ENCODE results near the gene DIS3L2.
"Not testable (repeated sequence)": the region's sequence is repeated elsewhere in the genome, so short reads cannot be mapped to it uniquely, and the experiment has no call there.

DIS3L2 gene

DNA sequence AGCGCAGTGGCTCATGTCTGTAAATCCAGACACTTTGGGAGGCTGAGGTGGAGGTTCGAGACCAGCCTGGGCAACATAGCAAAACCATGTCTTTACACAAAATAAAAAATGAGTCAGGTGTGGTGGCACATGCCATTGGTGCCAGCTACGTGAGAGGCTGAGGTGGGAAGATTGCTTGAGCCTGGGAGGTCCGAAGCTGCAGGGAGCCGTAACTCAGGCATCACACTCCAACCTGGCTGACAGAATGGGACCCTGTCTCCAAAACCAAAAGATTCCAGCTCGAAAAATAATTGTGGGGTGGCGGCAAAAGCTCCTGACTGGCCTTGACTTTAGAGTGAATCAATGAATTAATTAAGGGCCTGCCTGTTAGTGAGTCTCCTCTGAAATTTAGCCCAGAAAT, 415.8 kb downstream of the DIS3L2 start:
- DNase-seq, result no peak

- DNase-seq, result no peak
Measured at GRCh38 chr2:232377841-232378734, 416.6 kb downstream of the DIS3L2 start.

DNA sequence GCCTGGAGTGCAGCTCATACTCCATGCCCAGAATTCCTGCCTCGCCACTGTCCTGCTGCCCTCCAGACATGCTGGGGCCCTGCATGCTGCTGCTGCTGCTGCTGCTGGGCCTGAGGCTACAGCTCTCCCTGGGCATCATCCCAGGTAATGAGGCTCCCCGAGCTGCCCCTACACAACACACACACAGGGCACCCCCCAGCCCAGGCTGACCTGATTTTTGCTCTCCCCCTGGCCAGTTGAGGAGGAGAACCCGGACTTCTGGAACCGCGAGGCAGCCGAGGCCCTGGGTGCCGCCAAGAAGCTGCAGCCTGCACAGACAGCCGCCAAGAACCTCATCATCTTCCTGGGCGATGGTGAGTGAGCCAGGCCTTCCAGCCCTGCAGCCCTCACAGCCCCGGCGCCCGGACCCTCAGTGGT, 417.2 kb downstream of the DIS3L2 start, which contains the start of gene ALPP:
Gene ALPP, plus strand, starts transcription at position 17 of the 417 bp plus-strand sequence. Its CDS starts 52 bp downstream, at position 69.
- DNase-seq, result not testable (repeated sequence)

DNA sequence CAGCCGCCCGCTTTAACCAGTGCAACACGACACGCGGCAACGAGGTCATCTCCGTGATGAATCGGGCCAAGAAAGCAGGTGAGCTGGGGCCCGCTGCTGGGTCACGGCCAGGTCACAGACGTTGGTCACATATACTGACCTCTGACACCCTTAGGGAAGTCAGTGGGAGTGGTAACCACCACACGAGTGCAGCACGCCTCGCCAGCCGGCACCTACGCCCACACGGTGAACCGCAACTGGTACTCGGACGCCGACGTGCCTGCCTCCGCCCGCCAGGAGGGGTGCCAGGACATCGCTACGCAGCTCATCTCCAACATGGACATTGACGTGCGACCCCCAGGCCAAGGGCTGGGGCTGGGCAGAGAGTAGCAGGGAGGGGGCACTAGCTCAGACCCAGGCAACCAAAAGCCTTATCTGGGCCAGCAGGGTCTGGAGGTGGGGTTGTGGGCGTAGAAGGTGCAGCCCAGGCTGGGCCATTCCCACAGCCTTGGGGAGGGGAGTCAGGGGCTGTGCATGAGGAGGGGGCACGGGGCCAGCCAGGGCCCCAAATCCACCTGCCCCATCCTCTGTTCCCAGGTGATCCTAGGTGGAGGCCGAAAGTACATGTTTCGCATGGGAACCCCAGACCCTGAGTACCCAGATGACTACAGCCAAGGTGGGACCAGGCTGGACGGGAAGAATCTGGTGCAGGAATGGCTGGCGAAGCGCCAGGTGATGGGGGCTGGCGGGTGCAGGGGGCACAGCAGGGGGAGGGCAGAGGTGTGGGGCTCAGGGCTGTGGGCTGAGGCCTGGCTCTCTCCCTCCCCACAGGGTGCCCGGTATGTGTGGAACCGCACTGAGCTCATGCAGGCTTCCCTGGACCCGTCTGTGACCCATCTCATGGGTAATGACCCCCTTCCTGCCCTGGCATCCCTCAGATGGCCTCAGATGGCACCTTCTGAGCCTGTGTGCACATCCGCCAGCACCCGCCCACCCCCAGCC, 418.4 kb downstream of the DIS3L2 start:
- not testable (repeated sequence) for DNase-seq

DNA sequence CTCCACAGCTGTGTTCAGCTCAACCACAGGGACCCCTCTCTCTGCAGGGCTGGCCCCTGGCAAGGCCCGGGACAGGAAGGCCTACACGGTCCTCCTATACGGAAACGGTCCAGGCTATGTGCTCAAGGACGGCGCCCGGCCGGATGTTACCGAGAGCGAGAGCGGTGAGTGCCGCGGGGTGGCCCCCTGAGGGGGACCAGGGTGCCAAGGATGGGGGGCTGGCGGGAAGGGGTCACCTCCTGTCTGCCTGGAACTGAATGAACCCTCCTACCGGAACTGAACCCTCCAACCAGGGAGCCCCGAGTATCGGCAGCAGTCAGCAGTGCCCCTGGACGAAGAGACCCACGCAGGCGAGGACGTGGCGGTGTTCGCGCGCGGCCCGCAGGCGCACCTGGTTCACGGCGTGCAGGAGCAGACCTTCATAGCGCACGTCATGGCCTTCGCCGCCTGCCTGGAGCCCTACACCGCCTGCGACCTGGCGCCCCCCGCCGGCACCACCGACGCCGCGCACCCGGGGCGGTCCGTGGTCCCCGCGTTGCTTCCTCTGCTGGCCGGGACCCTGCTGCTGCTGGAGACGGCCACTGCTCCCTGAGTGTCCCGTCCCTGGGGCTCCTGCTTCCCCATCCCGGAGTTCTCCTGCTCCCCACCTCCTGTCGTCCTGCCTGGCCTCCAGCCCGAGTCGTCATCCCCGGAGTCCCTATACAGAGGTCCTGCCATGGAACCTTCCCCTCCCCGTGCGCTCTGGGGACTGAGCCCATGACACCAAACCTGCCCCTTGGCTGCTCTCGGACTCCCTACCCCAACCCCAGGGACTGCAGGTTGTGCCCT, 419.9 kb downstream of the DIS3L2 start:
- DNase-seq, result peak; percentile 46

DNA sequence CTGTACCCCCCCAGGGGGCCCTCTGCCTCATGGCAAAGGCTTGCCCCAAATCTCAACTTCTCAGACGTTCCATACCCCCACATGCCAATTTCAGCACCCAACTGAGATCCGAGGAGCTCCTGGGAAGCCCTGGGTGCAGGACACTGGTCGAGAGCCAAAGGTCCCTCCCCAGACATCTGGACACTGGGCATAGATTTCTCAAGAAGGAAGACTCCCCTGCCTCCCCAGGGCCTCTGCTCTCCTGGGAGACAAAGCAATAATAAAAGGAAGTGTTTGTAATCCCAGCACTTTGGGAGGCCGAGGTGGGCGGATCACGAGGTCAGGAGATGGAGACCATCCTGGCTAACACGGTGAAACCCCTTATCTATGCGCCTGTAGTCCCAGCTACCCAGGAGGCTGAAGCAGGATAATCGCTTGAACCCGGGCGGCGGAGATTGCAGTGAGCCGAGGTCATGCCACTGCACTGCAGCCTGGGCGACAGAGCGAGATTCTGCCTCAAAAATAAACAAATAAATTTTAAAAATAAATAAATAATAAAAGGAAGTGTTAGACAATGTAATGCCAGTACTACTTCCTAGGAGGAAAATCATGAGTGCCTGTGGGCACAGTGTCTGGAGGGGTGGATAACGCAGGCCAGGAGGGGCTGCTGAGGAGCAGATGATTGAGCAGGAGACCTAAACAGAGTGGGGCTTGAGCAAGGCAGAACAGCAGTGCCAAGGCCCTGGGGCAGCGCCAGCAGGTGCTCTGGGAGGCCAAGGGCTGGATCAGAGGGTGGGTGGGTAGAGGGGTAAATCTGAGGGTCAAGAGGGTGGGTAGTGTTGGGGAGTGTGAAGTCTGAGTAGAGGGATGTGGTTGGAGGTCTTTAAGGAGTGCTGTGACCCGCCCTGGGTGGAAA, 421.1 kb downstream of the DIS3L2 start:
- no peak for DNase-seq

DNA sequence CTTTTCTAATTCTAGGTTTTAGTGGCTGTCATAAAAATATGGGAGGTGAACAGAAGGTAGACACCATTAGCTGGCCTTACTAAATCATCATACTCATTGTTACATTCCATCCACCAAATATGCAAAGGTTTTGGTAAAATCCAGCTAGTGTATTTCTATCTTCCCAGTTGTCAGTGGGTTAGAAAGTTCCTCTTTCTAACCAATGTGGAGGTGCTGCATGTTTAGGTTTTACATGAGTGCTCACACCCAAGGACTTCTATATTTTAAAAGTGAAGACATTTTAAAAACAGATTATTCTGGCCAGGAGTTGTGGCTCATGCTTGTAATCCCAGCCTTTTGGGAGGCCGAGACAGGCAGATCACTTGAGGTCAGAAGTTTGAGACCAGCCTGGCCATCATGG, 423.0 kb downstream of the DIS3L2 start:
- no peak for DNase-seq

DNA sequence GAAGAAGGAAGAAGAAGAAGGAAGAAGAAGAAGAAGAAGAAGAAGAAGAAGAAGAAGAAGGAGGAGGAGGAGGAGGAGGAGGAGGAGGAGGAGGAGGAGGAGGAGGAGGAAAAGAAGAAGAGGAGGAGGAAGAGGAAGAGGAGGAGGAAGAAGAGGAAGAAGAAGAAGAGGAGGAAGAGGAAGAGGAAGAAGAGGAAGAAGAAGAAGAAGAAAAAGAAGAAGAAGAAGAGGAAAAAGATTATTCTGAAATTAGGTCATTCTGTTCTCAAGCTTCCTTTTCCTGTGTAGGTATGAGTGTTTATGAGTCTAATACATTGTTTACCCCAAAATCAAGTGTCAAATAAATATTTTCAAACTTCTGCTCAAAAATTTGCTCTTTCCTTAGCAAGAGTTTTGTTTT, 423.5 kb downstream of the DIS3L2 start:
- not testable (repeated sequence) for DNase-seq

- DNase-seq, result no peak
Measured at GRCh38 chr2:232385660-232386489, 424.4 kb downstream of the DIS3L2 start.

GRCh38 chr2:232386490-232386739, 424.9 kb downstream of the DIS3L2 start:
- DNase-seq, result no peak

Data from stimulated activated CD8-positive, alpha-beta memory T cell treated with anti-CD3 and anti-CD28 coated beads, Interleukin-4, amount 100 ng/mL, for 48 hours (primary cell).